CD4-positive, alpha-beta T cell treated with Interleukin-12 subunit alpha and Interleukin-12 subunit beta, for 1 hour (primary cell): ENCODE data around the gene PPP1R9A.

Source experiments
- DNase-seq: peaks from one replicate; pipeline ENCODE4 v3.0.0-alpha.2; 2020

The PPP1R9A gene

GRCh38 chr7:95209788-95210187 is 302.4 kb downstream of the PPP1R9A start:
- DNase-seq, result no peak

- no peak for DNase-seq
These were observed 305.8 kb downstream of the PPP1R9A start for GRCh38 chr7:95213148-95213547.

- DNase-seq, result no peak
These were observed 306.6 kb downstream of the PPP1R9A start for GRCh38 chr7:95213809-95214492.

DNA sequence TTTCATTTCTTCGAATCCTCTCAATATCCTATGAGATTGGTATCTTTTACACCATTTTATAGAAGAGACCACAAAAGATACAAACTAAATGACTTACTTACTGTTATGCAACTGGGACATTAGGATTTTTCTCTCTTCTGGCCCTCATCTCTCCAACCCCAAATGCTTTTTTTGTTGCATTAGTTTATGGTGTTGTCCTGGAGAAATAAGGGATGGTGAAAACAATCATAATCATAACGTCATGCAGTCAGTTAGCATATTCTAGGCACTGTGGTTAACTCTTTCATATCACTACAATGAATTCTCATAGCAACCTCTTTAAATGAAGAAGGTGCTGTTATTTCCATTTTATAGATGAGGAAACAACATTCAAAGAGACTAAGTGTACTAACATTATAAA is 312.3 kb downstream of the PPP1R9A start:
- no peak for DNase-seq

DNA sequence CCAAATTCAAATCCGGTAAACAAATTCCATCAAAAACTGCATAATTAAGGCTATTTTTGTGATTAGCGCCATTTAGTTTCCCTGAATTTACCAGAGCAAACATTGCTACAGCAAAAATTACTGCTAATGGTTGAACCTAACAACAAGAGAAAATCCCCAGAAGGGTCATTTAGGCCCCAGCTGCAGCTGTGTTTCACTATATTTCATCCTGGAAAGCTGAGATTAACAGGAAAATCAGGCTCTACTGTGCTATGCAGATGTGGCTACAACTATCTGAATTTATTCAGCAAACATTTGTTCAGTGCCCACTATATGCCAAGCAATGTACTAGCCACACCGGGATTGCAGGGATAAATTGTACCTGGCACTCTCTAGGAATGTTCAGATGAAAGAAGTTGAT is 312.9 kb downstream of the PPP1R9A start:
- no peak for DNase-seq

GRCh38 chr7:95225301-95225700 is 317.9 kb downstream of the PPP1R9A start:
- no peak for DNase-seq

GRCh38 chr7:95229301-95229700 is 321.9 kb downstream of the PPP1R9A start:
- DNase-seq, result no peak

- DNase-seq, result no peak
These were observed 331.0 kb downstream of the PPP1R9A start for GRCh38 chr7:95238252-95238943.

GRCh38 chr7:95240921-95241320 is 333.5 kb downstream of the PPP1R9A start:
- DNase-seq, result no peak

DNA sequence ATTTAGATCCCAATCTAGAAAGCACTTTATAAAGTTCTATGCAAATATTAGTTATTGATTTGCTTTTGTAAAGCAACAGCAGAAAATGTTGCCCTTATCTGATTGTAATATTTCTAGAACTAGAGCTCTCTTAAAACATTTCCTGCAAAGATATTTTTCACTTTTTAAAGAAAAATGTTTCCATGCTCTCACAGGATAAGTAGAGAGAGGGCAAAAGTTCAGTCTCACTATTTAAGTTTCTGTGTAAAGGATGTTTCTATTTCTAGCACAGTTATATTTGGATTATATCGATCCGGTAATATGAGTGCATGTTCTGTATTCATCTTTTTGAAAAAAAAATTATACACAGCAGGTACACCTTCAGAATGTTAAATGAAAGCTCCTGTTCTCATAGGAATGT is 334.9 kb downstream of the PPP1R9A start:
- DNase-seq, result no peak

GRCh38 chr7:95244616-95245015 is 337.2 kb downstream of the PPP1R9A start:
- DNase-seq, result no peak

GRCh38 chr7:95245828-95246500 is 338.6 kb downstream of the PPP1R9A start:
- no peak for DNase-seq

GRCh38 chr7:95246831-95247370 is 339.5 kb downstream of the PPP1R9A start:
- DNase-seq, result peak; percentile 30

- no peak for DNase-seq
These were observed 343.2 kb downstream of the PPP1R9A start for GRCh38 chr7:95250571-95250970.

- DNase-seq, result no peak
These were observed 344.6 kb downstream of the PPP1R9A start for GRCh38 chr7:95251966-95252365.

- no peak for DNase-seq
These were observed 346.6 kb downstream of the PPP1R9A start for GRCh38 chr7:95253986-95254385.

DNA sequence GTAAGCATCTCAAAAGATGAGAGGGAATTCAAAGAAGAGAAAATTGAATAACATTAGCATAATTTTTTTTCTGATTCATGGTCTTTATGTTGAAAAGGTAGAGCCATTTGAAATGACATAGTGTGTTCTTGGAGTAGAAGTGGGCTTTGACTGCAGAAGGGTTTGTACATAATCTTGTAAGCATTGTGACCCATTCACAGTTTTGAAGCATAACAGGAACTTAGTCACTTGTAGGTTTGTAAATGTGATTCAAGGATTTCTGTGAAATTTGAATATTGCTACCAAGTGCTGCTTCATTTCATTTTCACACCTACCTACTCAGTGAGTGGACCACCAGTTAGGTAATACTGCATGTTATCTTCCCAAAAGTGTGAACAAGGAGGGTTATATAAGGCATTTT is 348.3 kb downstream of the PPP1R9A start:
- no peak for DNase-seq

GRCh38 chr7:95261895-95262415 is 354.6 kb downstream of the PPP1R9A start:
- DNase-seq, result no peak

DNA sequence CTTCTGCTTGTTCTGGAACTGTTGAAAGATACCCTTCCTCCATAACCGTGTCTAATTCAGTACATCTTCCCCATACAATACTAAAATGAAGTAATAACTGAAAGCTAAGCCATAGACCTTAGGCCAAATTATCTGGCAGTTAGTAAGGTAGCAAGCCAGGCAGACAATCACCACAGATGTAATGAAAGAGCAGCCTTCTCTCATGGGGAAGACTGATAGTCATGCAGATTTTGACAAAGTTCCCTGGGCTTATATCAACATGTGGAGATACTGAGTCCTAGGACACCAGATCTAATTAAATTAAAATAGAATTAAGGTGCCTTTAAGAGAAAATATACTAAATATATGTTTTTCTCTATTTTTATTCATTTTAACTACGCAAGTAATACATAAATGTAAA is 355.5 kb downstream of the PPP1R9A start:
- DNase-seq, result no peak

DNA sequence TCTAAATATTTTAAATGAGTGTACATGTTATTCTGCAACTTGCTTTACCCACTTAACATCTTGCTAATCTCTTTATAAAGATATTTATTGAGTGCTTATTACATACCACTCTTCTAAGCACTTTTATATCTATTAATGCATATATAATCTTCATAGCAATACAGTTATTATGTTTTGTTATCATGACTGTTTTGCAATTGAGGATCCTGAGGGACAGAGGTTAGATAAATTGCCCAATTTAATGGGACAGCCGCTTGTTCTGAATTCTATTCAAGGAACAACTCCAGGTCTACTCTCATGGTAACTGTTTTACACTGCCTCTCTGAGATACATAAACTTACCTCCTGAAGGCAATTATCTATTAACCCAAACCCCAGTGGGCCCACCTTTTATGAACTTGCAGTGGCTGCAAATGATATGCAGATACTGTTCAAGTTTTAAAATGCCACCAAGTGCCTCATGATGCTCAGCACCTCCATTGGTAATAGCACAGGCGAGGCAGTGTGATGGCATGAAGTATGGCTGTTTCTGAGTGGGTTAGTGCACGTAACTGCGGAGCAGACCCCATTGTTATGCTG is 356.5 kb downstream of the PPP1R9A start:
- no peak for DNase-seq

GRCh38 chr7:95264363-95264891 is 357.0 kb downstream of the PPP1R9A start:
- DNase-seq, result no peak

DNA sequence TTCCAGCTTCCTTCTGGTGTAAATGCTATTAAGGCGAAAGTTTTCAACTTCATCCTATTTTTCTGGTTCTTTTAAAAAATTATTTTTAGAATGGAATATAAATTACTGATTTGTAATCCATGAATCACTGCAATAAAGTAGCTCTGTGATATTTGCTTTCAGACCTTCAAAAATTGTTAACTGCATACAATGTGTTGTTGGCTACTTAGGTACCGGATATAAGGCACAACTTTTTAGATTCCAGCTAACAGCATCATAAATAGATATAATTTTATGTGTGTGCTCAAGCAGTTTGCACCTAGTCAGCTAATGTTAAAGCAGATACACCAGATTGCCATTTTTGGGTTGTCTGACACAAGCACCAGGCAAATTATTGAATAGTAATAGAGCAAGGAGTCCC is 358.2 kb downstream of the PPP1R9A start:
- no peak for DNase-seq

DNA sequence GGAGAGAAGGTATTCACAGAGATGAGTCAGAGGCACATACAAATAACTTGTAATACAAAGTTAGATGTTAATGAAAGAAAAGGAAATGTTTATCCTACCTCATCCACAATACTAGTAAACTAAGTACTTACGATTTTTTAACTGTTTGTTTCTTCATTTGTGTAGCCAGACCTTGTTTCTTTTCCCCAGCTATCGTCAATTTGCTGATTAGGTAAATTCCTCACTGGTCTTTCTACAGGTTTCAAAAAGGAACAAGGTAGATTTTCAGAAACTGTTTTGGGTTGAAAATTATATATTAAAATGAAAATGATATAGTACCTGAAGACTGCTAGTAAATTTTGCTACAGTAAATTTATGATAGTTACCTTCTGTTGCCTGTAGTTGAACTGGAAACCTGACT is 360.4 kb downstream of the PPP1R9A start:
- DNase-seq, result no peak
